ENCODE measurements around the gene HPCAL1.

GRCh38 chr2:10414591-10414990, 111.9 kb downstream of the HPCAL1 start:
- TF ChIP-seq CHD2 (IDR thresholded peaks at IDR 0.05; ENCODE audit: borderline replicate concordance, low read depth, low read length) (no peak), ZBTB33 (IDR thresholded peaks at IDR 0.05) (no peak)
- TF ChIP-seq, protein P1, sequence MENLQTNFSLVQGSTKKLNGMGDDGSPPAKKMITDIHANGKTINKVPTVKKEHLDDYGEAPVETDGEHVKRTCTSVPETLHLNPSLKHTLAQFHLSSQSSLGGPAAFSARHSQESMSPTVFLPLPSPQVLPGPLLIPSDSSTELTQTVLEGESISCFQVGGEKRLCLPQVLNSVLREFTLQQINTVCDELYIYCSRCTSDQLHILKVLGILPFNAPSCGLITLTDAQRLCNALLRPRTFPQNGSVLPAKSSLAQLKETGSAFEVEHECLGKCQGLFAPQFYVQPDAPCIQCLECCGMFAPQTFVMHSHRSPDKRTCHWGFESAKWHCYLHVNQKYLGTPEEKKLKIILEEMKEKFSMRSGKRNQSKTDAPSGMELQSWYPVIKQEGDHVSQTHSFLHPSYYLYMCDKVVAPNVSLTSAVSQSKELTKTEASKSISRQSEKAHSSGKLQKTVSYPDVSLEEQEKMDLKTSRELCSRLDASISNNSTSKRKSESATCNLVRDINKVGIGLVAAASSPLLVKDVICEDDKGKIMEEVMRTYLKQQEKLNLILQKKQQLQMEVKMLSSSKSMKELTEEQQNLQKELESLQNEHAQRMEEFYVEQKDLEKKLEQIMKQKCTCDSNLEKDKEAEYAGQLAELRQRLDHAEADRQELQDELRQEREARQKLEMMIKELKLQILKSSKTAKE (IDR thresholded peaks at IDR 0.05; ENCODE audit: low read depth, poor library complexity, severe bottlenecking), result no peak
